Activated T-cell treated with anti-CD3 and anti-CD28 coated beads for 48 hours (primary cell): Measurements from ENCODE around the gene ZNF638.

Experiments used
- DNase-seq: peaks from one replicate; pipeline ENCODE4 v3.0.0-alpha.2; 2020; ENCODE audit warnings: low read depth

Gene ZNF638

GRCh38 chr2:71455741-71456569 lies 124.4 kb downstream of the ZNF638 start:
- DNase-seq, result no peak

- DNase-seq, result no peak
Measured at GRCh38 chr2:71456617-71457016, 125.0 kb downstream of the ZNF638 start.

- DNase-seq, result no peak
Measured at GRCh38 chr2:71457123-71457915, 125.7 kb downstream of the ZNF638 start.

GRCh38 chr2:71457923-71458322 lies 126.3 kb downstream of the ZNF638 start:
- no peak for DNase-seq

GRCh38 chr2:71458413-71459083 lies 127.0 kb downstream of the ZNF638 start:
- DNase-seq, result no peak

- DNase-seq, result no peak
Measured at GRCh38 chr2:71459084-71459431, 127.5 kb downstream of the ZNF638 start.

- no peak for DNase-seq
Measured at GRCh38 chr2:71460056-71460455, 128.5 kb downstream of the ZNF638 start.

GRCh38 chr2:71460595-71461303 lies 129.2 kb downstream of the ZNF638 start:
- DNase-seq, result no peak

GRCh38 chr2:71461304-71461671 lies 129.7 kb downstream of the ZNF638 start:
- no peak for DNase-seq

GRCh38 chr2:71462056-71462605 lies 130.5 kb downstream of the ZNF638 start:
- DNase-seq, result no peak

- DNase-seq, result no peak
Measured at GRCh38 chr2:71462641-71463341, 131.2 kb downstream of the ZNF638 start.

- no peak for DNase-seq
Measured at GRCh38 chr2:71463342-71463654, 131.7 kb downstream of the ZNF638 start.

- no peak for DNase-seq
Measured at GRCh38 chr2:71464389-71464788, 132.8 kb downstream of the ZNF638 start.

- DNase-seq, result no peak
Measured at GRCh38 chr2:71465356-71465755, 133.8 kb downstream of the ZNF638 start.

- no peak for DNase-seq
Measured at GRCh38 chr2:71465961-71466300, 134.3 kb downstream of the ZNF638 start.

GRCh38 chr2:71466301-71467179 lies 135.0 kb downstream of the ZNF638 start:
- no peak for DNase-seq

GRCh38 chr2:71467180-71467815 lies 135.7 kb downstream of the ZNF638 start:
- no peak for DNase-seq

GRCh38 chr2:71468279-71469015 lies 136.9 kb downstream of the ZNF638 start:
- no peak for DNase-seq
